DMS153 (cell line): Measurements from ENCODE around the gene GPRIN1.

Source experiments
- DNase-seq: peaks from one replicate; lab custom pipeline; 2025; lab: John Stamatoyannopoulos, UW

Gene GPRIN1

DNA sequence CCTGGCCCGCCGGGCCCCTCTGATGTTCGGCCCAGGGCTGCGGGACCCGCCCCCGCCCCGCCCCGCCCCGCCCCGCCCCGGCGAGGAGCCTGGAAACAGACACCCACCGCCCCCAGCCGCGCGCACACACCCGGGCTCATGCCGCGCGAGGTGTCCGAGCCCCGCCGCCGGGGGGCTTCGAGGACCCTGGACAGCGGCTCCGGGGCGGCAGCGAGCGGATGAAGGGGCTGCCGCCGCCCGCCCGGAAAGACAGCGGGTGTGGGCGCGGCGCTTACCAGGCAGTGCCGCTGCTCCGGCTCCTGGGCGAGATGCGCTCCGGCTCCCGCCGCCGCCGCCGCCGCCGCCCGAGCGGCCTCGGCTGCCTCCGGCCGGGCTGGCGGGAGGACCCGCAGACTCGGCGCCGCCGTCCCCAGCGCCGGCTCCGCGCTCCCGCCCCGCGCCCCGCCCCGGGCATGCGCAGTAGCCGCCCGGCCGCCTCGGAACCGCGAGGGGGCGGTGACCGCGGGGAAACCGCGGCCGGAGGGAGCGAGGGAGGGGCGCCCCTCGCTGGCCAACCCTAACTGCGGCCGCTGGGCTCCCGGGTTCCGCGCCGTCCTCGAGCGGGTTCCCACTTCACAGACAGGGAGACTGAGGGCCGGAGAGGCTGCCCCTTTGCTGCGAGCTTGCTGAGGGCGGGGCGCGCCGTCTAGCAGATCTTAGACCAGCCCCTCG lies at the start of gene GPRIN1:
Gene GPRIN1, minus strand, starts transcription at position 433 of the 711 bp plus-strand sequence. CDS start 10,322 bp downstream, outside the sequence.
- no peak for DNase-seq

DNA sequence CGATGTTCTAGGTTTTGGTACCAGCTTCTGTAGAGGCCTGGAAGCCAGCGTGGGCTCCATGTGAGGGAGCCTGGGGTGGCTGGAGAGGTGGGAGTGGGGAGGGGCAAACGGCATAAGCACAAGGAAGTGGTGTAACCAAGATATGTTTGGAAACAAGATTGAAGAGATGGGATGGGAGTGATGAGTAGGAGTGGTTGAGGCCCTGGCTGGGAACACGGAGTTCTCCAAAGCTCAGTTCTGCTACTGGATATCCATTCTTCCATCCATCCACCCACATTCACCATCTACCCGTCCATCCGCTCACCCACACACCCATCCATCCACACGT lies 49.5 kb upstream of the GPRIN1 start:
- DNase-seq = no peak

DNA sequence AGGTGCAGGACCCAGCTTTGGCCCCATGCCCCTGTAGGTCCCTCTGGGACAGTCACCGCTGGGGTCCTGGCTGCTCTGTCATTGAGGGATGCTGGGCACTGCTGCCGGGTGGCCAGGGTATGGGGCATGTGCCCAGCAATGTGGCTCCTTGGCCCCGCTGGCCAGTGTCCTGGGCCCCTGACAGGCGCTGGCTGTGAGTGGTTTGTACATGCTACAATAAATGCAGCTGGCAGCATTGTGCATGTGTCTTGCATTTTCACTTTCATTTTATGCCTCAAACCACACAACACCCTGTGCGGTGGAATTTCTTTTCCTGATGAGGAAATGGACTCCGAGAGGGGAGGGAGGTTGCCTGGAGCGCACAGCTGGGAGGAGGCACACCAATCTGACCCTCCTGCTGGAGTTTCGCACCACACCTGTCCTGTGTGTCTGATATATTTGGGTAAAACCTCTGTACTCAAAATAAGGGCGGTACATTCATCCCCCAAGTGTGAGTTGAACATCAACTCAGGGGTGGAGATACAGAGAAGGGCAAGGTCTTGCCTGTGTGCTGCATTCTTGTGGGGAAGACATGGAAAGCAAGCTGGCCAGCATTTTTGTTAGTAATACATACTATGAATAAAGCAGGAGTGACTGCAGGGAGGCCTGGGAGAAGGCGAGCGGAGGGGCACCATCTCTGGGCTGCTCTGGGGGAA lies 49.0 kb upstream of the GPRIN1 start:
- no peak for DNase-seq

DNA sequence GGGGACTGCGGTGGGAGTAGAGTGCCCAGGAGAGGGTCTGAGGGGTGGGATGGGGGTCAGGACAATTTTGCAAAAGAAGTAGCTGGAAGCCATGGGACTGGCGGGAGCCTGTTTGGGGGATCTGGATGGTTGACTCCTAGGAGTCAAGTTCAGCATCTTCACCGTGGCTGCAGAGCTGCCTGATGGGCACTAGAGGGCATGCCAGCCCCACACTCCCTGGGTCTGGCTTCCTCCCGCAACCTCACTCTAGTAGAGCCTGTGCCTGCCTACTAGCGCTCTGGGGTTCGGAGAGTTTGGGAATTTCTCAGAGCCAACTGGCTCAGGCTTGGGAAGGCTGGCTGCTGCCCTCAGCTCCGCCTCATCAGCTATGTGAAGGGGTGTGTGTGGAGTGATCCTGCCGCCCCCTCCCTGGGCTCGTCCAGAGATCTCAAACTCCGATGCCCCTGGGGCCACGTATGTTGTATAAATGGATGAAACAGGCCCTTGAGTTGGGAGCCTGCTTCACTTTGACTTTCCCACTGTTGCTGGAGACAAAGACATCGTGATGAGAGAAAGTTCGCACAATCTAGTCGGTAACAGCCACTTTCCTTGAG lies 48.1 kb upstream of the GPRIN1 start:
- DNase-seq = no peak

DNA sequence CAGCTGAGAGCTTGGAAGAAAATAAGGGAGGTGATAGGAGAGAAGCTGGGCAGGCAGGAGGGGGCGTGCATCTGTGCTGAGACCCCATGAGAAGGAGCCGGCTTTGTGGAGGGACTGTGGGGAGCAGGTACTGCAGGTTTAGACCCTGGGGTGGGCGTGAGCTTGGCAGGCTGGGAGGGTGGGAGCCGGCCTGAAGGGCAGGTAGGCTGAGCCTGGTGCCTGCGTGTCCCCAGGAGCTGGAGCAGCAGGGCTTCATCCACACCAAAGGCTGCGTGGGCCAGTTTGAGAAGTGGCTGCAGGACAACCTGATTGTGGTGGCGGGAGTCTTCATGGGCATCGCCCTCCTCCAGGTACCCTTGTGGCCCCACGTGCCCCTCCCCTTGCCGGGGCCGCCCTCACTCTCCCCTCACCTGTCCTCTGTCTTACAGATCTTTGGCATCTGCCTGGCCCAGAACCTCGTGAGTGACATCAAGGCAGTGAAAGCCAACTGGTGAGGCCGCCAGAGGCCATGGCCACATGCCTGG lies 46.6 kb upstream of the GPRIN1 start:
- DNase-seq = no peak

DNA sequence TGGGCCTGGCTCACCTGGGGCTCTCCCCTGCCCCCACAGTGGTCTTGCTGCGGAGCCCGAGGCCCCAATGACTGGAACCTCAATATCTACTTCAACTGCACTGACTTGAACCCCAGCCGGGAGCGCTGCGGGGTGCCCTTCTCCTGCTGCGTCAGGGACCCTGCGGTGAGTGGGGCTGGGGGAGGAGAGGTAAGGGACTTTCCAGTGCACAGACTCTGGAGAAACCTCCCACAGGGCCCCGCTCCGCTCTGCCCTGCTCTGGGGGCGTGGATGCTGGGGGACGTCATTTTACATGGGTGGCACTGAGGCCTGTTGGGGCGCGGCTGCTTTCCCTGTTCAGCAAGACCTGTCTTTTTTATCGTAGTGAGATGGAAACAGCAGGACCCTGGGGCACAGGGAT lies 44.9 kb upstream of the GPRIN1 start:
- no peak for DNase-seq

DNA sequence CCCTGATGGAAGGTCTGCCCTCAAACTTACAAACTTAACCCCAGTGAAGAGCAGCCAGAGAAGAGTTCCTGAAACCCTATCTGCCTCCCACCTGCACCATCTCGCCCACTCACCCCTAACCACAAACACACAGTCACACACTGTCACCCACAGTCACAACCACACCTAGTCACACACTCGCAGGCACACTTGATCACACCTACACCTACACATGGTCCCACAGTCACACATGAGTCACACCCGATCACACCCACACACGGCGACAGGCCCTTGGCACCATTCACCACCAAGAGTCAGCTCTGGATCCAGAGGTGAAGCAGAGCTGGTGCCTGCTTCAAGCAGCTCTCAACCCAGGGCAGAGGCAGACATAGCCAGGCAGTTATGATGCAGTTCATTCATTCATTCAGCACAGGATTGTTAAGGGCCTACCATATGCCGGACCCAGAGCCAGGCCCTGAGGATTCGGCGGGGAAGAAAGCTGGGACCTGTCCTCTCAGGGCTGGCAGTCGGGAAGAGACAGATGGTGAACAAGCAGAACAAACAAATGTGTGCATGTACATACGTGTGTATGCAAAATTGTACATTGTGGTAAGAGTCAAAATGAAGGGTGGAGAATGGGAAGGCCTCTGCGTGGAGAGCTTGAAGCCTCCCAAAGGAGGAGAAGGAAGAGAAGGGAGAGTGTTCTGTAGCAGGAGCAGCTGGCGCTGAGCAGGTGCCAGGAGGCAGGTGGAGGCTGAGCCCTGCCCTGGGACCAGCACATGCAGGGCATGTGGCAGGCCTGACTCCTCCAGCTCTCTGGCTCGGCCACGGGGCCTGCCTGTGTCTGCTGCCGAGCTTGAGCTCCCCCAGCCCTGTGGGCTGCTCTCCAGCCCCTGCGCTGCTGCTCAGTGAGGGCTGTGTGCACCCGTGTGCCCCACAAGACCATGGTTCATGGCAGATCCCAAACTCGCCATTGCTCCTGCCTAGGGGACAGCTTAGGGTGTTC lies 43.7 kb upstream of the GPRIN1 start:
- DNase-seq = peak; percentile 26

DNA sequence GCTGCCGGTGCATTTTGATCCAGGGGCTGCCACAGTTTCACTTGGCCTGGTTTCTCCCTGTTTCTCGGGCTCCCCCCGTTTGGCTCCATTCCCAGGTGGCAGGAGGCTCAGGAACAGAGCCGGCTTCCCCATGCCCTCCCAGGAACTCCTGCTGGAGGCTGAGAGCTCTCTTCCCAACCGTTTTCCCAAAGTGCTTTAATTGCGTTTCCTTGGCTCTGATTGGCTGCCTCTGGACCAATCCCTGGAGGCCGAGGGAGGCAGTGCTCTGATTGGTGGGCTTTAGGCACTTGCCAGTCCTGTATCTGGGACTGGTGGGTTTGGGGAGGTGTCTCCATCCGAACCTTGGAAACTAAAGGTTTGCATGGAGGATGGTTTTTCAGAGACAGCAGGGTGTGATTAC lies 42.2 kb upstream of the GPRIN1 start:
- no peak for DNase-seq

DNA sequence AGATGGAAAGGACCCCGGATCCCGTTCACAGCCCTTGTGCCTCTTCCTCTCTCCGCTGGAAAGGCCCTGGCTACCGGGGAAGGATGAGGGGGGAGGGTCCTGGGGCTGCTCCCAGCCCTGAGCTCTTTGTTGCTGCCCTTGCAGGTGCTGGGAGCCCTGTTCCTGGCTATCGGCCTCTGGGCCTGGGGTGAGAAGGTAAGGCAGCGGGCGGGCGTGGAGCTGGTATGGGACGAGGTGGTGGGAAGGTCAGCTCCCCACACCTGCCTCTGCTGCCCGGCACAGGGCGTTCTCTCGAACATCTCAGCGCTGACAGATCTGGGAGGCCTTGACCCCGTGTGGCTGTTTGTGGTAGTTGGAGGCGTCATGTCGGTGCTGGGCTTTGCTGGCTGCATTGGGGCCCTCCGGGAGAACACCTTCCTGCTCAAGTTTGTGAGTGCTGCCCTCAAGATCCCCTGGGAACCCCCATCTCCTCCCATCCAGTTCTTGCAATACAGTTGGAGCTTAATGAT lies 41.6 kb upstream of the GPRIN1 start:
- DNase-seq = no peak

DNA sequence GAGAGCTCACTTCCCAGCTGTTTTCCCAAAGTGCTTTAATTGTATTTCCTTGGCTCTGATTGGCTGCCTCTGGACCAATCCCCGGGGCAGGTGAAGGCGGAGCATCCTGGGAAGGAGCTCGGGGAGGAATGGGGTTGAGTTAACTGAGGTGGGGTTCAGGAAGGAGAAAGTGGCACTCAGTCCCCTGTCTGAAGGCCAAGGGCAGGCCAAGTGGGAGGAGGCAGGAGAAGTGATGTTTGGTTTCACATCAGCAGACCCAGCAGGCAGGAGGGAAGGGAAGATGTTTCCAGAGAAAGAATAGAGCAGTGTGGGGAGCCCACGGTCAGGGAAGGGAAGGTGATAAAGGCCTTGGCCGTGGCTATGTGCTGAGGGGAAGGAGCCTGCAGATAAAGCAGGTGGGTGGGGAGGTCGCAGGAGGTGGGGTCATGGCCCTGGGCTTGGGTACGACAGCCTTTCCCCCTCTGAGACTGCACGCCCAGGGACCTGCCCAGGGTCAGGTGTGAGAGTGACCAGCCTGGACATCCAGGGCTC lies 40.5 kb upstream of the GPRIN1 start:
- no peak for DNase-seq

DNA sequence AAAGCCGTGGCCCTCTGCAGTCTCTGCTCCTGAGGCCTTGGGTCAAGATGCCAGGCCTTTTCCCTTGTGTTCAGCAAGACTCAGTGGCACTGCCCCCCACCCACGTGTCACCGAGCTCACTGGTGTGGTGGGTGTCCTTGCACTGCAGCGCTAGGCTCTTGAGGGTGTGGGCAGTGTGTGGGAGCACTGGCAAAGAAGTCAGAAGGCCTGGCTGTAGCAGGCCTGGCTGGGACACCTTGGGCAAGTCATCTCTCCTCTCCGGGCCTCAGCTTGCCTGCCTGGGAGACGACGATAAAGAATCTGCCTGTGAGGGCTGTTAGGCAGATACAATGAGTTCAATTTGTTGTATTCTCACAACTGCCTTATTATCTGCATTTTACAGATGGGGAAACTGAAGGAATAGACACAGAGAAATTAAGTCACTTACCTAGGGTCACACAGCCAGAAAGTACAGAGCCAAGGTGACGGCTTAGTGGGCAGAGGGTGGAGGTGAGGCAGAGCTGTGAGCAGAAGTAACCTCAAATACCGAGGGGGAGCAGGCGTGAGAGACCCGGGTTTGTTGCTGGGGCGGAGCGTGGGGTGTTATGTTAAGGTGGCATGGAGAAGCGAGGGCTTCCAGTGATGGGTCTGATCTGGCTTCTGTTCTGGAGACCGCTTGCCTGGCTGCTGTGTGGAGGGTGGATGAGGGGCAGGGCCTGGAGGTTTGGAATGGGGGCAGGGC lies 38.7 kb upstream of the GPRIN1 start:
- no peak for DNase-seq

DNA sequence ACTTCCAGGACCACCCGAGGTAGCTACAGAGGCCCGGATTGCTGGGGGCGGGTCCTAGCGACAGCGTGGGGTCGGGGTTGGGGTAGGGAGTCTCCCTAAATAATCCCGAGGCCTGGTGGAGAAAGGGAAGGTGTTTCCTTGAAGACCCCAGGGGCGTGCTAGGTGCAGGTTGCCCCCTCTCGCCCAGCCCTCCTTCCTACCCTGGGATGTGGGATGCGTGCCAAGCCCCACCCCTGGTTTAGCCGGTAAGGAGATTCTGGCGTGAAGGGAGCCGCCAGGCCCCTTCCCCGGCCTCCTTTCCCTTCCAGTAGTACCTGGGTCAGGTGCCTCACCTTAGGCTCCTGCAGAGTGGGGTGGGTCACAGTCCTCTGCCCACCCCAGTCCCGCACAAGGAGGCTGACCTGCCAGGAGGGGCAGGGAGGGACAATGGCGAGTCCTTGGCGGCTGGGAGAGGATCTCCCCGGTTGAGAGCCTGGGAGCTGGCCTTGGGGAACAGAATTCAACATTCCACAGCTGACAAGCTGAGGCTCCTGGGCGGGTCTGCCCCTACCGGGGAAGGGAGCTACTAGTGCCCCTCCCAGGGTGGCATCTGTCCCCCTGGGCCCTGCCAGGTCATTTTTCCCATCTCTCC lies 38.0 kb upstream of the GPRIN1 start:
- no peak for DNase-seq

DNA sequence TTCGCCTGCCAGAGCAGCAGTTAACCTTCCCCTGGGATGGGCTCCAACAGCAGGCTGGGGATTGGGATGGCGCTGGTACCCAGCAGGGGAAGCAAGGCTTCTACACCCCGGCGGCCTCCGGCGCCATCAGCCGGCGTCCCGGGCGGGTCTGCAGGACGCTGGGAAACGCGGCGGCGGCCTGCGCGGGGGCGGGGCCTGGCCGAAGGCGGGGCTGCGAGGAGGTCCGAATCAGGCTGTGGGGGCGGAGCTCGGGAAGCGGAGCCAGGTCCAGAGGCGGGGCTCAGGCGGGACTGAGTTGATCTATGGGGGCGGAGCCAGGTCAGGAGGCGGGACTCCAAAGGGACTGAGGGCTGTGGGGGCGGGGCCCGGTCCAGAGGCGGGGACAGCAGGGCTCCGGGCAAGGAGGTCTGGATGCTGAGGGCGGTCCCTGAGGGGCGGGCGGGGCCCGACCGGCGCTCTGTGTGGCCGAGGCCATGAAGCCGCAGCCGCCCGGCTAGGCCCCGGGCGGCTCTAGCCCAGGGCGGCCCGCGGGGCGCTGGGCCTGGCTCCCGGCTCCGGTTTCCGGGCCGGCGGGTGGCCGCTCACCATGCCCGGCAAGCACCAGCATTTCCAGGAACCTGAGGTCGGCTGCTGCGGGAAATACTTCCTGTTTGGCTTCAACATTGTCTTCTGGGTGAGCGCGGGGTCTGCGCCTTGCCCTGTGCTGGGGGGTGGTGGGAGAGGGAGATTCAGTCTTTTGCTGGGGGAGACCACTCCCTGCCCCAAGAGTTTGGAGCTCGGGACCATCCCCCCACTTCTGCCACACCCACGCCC lies 37.3 kb upstream of the GPRIN1 start, which contains the start of gene TSPAN17:
Gene TSPAN17, plus strand, starts transcription at position 455 of the 813 bp plus-strand sequence. Its CDS starts 132 bp downstream, at position 587.
- peak; percentile 89 for DNase-seq

DNA sequence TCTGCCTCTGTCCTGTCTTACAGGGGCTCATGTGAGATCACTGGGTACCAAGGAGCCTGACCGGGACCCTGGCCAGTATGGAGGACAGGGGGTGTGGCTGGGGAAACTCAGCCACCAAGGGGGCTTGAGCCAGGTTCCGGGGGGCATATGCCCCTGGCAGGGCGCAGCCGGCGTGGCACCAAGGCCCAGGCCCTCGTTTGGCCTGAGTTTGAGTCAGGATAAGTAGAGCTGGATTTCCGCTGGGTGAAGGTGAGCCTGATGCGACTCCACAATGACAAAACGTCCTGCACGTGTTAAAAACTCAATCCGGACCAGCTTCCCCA lies 36.7 kb upstream of the GPRIN1 start:
- no peak for DNase-seq

DNA sequence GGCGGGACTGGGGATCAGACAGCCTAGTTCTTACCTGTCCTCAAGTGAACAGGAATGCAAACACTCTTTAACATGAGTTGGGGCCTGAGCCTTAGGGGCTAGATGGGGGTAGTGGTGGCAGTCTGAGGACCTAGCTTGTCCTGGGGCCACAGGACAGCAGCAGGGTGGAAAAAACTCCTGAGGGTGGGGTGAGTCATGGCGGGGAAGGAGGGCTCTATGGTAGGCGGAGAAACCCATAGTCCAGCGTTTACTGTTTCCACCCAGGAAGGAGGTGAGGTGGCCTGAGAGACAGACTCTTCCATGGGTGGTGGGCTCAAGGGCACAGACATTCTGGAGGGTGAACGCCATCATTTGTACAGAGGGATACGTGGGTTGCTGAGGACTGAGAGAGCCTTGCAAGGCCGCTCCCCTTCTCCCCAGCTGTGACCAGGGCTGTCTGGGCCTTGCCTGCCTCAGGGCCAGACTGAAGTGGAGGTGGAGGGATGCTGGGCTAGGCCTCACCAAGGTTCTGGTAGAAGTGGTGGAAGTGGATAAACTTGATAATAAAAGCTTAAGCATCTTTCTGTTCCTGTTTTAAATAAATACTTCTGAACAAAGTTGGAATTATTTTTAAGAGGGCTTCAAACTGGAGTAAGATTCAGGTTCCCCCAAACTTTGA lies 36.2 kb upstream of the GPRIN1 start:
- DNase-seq = no peak

DNA sequence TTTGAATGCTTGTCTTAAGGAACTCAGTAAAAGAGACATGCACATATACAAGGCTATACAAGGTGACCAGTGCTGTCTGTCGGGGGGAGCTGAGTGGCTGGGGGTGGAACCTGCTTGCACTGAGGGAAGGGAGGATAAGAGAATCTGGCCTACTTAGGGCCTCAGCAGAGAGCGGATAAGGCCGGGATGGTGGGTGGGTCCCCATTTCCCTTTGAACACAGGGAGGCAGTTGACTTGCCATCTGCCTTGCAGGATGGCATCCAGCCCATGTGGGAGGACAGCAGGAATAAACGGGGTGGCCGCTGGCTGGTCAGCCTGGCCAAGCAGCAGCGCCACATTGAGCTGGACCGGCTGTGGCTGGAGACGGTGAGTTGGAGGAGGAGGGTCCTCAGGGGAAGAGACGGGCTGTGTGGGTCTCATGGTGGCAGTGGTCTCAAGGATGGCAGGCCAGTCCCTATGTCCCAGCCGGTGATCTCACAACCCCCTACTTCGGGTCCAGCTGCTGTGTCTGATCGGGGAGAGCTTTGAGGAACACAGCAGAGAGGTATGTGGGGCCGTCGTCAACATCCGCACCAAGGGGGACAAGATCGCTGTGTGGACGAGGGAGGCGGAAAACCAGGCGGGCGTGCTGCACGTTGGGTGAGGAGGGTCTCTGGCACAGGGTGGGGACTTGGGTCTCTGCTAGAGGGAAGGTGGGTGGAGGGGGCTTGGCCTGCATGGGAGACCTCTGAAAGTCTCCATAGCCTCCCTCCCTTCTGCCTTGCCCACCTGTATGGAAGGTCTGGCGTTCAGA lies 35.1 kb upstream of the GPRIN1 start:
- DNase-seq = no peak

DNA sequence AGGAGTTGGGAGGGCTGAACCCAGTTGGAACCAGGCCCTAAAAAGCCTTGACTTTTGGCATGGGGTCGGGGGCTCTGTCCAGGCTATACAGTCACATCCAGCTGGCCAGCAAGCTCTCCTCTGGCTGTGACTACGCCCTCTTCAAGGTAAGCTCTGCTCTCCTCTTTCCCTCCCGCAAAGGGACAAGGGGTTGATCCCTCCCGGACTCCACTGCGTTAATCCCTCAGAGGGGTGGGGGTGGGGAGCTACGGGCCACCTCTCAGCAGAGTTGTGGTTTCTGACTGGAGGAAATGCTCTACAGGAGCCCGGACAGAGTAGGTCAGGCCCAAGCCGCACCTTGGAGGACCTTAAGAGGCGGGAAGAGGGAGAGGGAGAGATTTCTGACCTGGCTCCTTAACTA lies 34.3 kb upstream of the GPRIN1 start:
- no peak for DNase-seq
